ENCODE data around the gene EN1. TPM values are rescaled to one million over a fixed set of nuclear protein-coding genes. Genes with fewer than 3 reads are reported as not detected.

The EN1 gene
- total RNA-seq, 1 experiment from 2014 or later, result not detected

- Histone ChIP-seq H3K9ac (ENCODE audit: low read length) (no peak overlapping the region), H3K79me2 (ENCODE audit: insufficient read depth, low read length) (no peaks in the 10 kb centered on the region)
- DNase-seq (ENCODE audit: low read depth, low spot score), result no peak
These were observed 2.4 kb downstream of the EN1 start for GRCh38 chr2:118845005-118845521.

More at GRCh38 chr2:118845005-118845521, 2.4 kb downstream of the EN1 start:
- Histone ChIP-seq H3K9me3 (ENCODE audit: control insufficient read depth in 1 of 2, insufficient read depth in 1 of 2, low read depth in 1 of 2, low read length in 2 of 2) (no peaks in the 10 kb centered on the region), H3K9me2 (ENCODE audit: insufficient read depth) (no peaks in the 10 kb centered on the region), H3K4me1 (ENCODE audit: control insufficient read depth in 1 of 2, insufficient read depth in 2 of 2, low read length in 2 of 2) (no peaks in the 10 kb centered on the region), H3K27me3 (ENCODE audit: insufficient read depth, low read length) (no peaks in the 10 kb centered on the region), H3K4me3 (replicated peaks in 1 of 2; ENCODE audit: low read depth in 1 of 2, low read length in 2 of 2) (no peak overlapping the region), H3K27ac (ENCODE audit: low read depth, low read length) (no peak overlapping the region), H4K20me1 (ENCODE audit: insufficient read depth) (no peaks in the 10 kb centered on the region), H2AFZ (ENCODE audit: low read depth, low read length, poor library complexity, severe bottlenecking) (no peak overlapping the region), H3K36me3 (ENCODE audit: control insufficient read depth in 1 of 2, insufficient read depth in 2 of 2, low read length in 2 of 2) (no peaks in the 10 kb centered on the region), H3K4me2 (ENCODE audit: low read length) (no peak overlapping the region)
- intact Hi-C loops (cut with micrococcal nuclease), result no loop called here
- POLR2A ChIA-PET, result no interaction called here
- TF ChIP-seq YY1 (IDR thresholded peaks at IDR 0.05; ENCODE audit: extremely low read depth, insufficient replicate concordance, low read depth, low read length), result no peak
- TF ChIP-seq ZFX (IDR thresholded peaks at IDR 0.05), result no peak
- TF ChIP-seq CBX3 (IDR thresholded peaks at IDR 0.05; ENCODE audit: low read depth), result no peak
- TF ChIP-seq SIN3A (IDR thresholded peaks at IDR 0.05; ENCODE audit: low read depth), result no peak
- TF ChIP-seq, protein P1, sequence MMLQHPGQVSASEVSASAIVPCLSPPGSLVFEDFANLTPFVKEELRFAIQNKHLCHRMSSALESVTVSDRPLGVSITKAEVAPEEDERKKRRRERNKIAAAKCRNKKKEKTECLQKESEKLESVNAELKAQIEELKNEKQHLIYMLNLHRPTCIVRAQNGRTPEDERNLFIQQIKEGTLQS (IDR thresholded peaks at IDR 0.05), result no peak
- no peak for TF ChIP-seq ZBTB33 (IDR thresholded peaks at IDR 0.05; ENCODE audit: extremely low read depth, insufficient replicate concordance, low read length)
- no peak for TF ChIP-seq MAX (IDR thresholded peaks at IDR 0.05)
- TF ChIP-seq EZH2phosphoT487 (IDR thresholded peaks at IDR 0.05; ENCODE audit: borderline replicate concordance), result no peak
- no peak for TF ChIP-seq ZNF274 (IDR thresholded peaks at IDR 0.05; ENCODE audit: low read depth, low read length)
- TF ChIP-seq ELF1 (IDR thresholded peaks at IDR 0.05; ENCODE audit: borderline replicate concordance, low read depth), result no peak
- no peak for TF ChIP-seq JUND (IDR thresholded peaks at IDR 0.05)
- no peak for TF ChIP-seq EGR1 (IDR thresholded peaks at IDR 0.05; ENCODE audit: low read depth)
- no peak for TF ChIP-seq POLR2A (IDR thresholded peaks at IDR 0.05; ENCODE audit: borderline replicate concordance, extremely low read depth, insufficient read depth, insufficient read length)
- RAD21 ChIA-PET (ENCODE audit: low non-redundant PET in 1 of 2, low total read pairs in 2 of 2, uncharacterized antibody in 2 of 2, unreplicated experiment in 2 of 2), result no interaction called here
- no TSS peak for BruUV-seq (replicated peaks)
- CTCF ChIA-PET, result interaction anchor here (2.1 kb wide), 1 partner anchor 11 kb away, joined by 11 read pairs; no protein-coding TSS in a partner anchor
- ATAC-seq, result no peak
